Measurements from ENCODE around the gene PEX10. TPM values are rescaled to one million over a fixed set of nuclear protein-coding genes. Genes with fewer than 3 reads are reported as not detected.

The PEX10 gene
- total RNA-seq, 1 donor from 2014 or later: 26.5 TPM

DNA sequence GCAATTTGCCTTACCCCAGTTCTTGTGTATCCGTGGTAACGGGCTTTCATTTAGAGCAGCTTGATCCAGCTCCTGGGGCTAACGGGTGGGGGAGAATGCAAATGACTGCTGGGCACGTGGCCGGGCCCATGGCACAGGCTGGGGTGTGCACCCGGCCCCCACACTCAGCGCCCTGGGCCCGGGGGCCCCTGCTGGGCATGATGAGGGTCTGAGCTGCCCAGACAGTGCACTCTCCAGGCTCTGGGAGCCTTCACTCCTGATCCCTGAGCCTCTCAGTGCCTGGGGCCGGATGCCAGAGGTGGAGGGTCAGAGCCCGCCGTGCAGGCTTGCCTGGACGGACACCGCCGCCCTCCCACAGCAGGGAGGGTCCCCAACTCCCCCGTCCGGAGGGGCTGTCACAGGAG, 20.1 kb upstream of the PEX10 start:
- TF ChIP-seq, protein P1, sequence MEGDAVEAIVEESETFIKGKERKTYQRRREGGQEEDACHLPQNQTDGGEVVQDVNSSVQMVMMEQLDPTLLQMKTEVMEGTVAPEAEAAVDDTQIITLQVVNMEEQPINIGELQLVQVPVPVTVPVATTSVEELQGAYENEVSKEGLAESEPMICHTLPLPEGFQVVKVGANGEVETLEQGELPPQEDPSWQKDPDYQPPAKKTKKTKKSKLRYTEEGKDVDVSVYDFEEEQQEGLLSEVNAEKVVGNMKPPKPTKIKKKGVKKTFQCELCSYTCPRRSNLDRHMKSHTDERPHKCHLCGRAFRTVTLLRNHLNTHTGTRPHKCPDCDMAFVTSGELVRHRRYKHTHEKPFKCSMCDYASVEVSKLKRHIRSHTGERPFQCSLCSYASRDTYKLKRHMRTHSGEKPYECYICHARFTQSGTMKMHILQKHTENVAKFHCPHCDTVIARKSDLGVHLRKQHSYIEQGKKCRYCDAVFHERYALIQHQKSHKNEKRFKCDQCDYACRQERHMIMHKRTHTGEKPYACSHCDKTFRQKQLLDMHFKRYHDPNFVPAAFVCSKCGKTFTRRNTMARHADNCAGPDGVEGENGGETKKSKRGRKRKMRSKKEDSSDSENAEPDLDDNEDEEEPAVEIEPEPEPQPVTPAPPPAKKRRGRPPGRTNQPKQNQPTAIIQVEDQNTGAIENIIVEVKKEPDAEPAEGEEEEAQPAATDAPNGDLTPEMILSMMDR (conservative IDR thresholded peaks at IDR 0.05; ENCODE audit: low read depth, low read length): no peak
- no peak for DNase-seq (ENCODE audit: low read depth)
- no peak overlapping the region for H3K4me3 ChIP-seq (ENCODE audit: low read depth, low read length)

DNA sequence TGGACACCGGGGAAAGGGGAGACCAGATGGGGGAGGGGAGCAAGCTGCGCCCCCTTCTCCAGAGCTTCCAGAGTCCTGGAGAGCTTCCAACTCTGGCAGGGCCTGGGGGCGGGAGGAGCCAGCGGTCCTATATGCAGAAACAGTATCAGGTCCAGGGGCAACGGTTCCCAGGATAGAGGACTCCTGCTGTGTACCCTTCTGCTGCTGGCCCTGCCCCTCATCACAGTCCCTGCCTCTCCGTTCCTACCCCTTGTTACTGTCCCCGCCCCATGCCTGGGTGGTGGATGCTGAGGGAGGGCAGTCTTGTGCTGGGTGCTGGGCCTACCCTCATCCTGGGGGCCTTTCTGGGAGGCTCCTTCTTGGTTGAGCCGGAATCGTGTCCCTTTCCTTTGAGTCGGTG, 19.2 kb upstream of the PEX10 start:
- no peak for DNase-seq (ENCODE audit: low read depth)
- TF ChIP-seq, protein P1 (conservative IDR thresholded peaks at IDR 0.05; ENCODE audit: low read depth, low read length): no peak
- no peak overlapping the region for H3K4me3 ChIP-seq (ENCODE audit: low read depth, low read length)

DNA sequence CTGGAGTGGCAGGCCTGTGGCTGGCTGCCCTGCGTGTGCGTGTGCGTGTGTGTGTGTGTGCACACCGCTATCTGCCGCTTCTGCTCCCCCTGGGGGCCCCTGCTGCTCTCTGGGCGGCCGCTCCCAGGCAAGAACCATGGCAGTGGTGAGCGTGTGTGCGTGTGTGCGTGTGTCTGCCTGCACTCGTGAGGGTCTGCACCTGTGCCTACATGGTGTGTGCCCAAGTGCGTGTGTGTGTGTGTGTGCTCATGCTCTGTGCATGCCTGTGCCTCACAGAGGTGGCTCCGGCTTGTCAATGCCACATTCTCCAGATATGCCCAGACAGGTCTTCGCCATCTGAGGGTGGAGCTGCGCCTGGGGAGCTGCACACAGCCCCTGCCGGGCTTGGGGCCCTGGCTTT, 18.7 kb upstream of the PEX10 start:
- TF ChIP-seq, protein P1 (conservative IDR thresholded peaks at IDR 0.05; ENCODE audit: low read depth, low read length): no peak
- no peak overlapping the region for H3K4me3 ChIP-seq (ENCODE audit: low read depth, low read length)
- no peak for DNase-seq (ENCODE audit: low read depth)

DNA sequence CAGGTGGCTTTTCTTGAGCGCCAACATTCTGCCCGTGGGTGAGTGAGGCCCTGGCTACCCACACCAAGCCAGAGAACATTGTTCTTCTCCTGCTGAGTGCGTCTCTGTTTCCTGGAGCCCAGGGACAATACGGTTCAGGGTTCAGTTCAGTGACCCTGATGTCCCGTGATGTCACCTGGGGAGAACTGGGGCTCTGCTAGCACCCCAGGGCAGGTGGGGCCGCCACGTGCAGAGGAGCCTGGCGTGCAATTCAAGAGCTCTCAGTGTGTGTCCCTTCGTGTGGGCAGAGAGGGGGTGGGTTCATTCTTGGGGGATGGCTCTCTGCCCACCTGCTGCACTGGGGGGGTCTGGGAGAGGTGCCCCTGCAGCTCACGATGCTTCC, 18.2 kb upstream of the PEX10 start:
- TF ChIP-seq, protein P1 (conservative IDR thresholded peaks at IDR 0.05; ENCODE audit: low read depth, low read length): no peak
- no peak for DNase-seq (ENCODE audit: low read depth)
- H3K4me3 ChIP-seq (ENCODE audit: low read depth, low read length): no peak overlapping the region

DNA sequence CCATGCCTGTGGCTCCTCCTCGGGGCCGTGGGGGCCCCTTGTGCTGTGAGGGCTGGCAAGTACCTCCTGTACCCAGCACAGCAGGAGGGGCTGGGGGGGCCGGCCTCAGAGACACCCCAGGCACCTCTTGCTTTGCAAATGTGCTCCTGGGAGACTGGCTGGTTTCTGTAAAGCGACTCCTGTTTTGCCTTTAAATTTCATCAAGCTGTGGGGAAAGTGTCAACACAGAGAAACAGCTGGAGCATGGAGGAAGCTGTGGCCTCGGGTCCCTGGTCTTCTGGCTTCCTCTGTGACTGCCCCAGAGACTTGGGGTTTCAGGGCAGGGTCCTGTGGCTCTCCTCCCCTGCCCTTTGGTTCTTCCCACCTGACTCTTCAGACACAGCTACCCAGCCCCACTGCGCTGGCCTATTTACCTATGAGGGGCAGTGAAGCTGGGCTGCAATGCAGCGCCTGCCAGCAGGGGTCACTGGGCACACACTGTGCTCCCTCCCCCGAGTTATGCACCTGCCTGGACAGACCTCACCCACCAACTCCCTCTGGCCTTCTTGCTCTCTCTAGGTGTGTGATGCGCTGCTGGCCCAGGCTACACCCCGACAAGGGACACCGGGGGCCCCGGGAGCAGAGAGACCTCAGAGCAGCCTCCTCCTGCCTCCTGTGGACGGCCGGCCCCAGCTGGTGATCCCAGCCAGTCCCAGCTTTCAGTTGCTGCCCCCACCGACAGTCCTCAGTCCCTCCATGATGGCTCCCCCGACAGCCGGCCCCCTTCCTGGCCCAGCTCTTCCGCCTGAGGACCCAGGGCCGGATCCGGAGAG, 17.6 kb upstream of the PEX10 start:
- DNase-seq (ENCODE audit: low read depth): no peak
- TF ChIP-seq, protein P1 (conservative IDR thresholded peaks at IDR 0.05; ENCODE audit: low read depth, low read length): peak; percentile 47

DNA sequence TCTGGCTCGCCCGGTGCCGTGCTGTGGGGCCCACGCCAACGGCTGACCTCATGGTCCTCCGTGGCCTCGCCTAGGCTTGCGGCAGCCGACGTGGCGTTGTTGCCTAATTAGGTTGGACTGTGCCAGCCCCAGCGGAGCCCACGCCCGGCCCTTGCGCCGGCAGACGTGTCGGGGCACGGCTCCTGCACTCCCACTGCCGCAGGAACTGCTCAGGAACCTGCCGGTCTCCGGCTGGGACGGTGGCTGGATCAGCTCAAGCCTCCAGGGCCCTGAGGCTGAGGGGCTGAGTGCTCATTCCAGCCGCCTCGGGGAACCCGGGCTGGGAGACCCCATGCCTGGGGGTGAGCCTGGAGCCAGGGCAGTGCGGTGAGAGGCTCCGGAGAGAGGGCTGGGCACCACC, 16.1 kb upstream of the PEX10 start:
- DNase-seq (ENCODE audit: low read depth): no peak
- TF ChIP-seq, protein P1 (conservative IDR thresholded peaks at IDR 0.05; ENCODE audit: low read depth, low read length): no peak
- H3K4me3 ChIP-seq (ENCODE audit: low read depth, low read length): no peak overlapping the region

More for the DNA sequence above, 17.6 kb upstream of the PEX10 start:
- H3K4me3 ChIP-seq (ENCODE audit: low read depth, low read length): no peak overlapping the region

DNA sequence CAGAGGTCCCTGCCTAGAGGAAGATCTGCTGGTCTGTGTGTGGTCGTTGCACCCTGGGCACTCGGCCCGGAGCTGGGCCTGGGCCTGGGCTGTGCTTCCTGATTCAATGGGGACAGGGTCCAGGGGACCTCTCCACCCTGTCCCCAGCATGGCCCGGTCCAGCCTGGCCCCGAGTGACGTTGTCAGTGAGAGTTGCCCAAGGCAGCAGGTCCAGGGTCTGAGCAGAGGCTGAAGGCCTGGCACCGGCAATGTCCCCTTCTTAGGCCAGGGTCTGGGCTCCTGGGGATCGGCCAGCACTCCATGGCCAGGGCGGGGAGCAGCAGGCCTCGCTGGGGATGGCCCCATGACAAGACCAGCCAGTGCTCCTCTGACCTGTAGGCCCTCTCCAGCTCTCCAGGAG, 15.6 kb upstream of the PEX10 start:
- no peak overlapping the region for H3K4me3 ChIP-seq (ENCODE audit: low read depth, low read length)
- TF ChIP-seq, protein P1 (conservative IDR thresholded peaks at IDR 0.05; ENCODE audit: low read depth, low read length): no peak
- DNase-seq (ENCODE audit: low read depth): no peak

Data from epithelial cell of proximal tubule (primary cell).